Camera-type eye (tissue), 1 donor: ENCODE measurements around the gene DISP2. TPM values are rescaled to one million over a fixed set of nuclear protein-coding genes. Genes with fewer than 3 reads are reported as not detected.

ENCODE experiments used
- total RNA-seq: library from RNA; depleted of rRNA; stranded (reverse); fragments of >200 nt; gene quantifications from one replicate; pipeline ENCODE4 v1.2.3, GENCODE V29; 2014

Gene DISP2
- total RNA-seq = 3.3 TPM

DNA sequence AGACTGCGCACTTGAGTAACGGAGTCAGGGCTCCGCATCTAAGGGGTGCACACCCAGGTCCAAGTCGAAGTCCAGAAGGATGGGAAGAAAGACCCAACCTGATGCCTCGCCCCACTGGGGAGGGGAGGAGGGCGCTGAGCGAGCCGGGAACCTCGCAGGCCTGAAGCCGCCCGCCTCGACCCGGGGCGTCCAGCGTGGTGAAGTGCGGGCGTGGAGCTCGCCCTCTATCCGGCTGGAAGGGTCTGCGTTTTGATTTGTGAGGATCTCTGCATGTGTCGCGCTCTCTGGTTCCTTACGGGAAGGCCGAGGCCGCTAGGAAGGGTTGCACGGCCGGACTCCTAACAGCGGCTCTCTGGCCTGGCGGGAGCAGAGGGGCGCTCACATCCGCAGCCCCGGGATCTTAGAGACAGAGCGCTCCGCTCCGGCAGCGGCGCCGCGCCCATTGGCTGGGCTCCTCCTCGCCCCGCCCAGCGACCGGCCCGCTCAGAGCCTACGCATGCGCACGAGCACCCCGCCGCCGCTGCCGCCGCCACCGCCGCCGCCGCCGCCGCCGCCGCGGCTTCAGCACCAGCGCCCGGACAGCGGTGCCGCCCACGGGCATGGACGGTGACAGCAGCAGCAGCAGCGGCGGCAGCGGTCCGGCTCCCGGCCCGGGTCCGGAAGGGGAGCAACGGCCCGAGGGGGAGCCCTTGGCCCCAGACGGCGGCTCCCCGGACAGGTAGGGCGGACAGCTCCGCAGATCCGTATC is at the start of gene DISP2:
TSS of gene DISP2 (plus strand) at position 497 of the 748 bp plus-strand sequence. CDS start at position 600, 103 bp downstream.

DNA sequence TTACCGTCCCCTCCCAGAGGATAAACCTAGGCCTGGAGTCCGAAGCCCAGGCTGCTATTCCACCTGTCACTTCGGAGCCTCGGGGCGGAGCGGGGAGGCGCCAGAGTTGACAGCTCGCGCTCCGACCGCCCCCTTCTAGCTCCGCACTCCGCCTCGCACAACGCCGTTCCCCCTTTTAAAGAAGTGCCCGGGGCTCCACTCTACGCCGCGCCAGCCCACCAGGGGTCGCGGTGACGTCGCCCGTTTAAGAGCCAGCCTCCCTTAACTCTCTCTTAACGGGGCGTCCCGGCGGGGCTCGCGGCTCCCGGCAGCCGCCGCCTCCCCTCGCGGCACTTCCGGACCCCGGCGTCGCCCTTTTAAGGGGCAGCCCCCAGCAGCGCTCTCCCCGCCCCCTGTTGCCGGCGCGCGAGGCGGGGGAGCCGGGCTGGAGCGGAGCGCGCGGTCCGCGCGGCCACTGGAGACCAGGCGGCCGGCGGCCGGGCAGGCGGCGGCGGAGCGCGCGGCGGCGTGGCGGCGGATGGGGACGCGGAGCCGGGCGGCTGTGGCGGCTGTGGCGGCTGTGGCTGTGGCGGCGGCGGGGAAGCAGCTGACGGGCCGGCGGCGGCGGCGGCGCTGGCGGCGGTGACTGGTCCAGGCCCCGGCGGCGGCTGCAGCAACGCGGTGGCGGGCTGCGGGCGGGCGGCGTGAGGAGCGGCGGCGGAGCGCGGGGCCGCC is 34.6 kb upstream of the DISP2 start, which contains the start of gene INAFM2:
TSS of gene INAFM2 (plus strand) at position 454 of the 714 bp plus-strand sequence. CDS start 364 bp downstream, outside the sequence.

GRCh38 chr15:40340740-40341400 is 17.1 kb upstream of the DISP2 start, which contains the start of gene CCDC9B:
CCDC9B (minus strand) TSS chr15:40340939; CDS start chr15:40340819, 120 bp downstream.

DNA sequence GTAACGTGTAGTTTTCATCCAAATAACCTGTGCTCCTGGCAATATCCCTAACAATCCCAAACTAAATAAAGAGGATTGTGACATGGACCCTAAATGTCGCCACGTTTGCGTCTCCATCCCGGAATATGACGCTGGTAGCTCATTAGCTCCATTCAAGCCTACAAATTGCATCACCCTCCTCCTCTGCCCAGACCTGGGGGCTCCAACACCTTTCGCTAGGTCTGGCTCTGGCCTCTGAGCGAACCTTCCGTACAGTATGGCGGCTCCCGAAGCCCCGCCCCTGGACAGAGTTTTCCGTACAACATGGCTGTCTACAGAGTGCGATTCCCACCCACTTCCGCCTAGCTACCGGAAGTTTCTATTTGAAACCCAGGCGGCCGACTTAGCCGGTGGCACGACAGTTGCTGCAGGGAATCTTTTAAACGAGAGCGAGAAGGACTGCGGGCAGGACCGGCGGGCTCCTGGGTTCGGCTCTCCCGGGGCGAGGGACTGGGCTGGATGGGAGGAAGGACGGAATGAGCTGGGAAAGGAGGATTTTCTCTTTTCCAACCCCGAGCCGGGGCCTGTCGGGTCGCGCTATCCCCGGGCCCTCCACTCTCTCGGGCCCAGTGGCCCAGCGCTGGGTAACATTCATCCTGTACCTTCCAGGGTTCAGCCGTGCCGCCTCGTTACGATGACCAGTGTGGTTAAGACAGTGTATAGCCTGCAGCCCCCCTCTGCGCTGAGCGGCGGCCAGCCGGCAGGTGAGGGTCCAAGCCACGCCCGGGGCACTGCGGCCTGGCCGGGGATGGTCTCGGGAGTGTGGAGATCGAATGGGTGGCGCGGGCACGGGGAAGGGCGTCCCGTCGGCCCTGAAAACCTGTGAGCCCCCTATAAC is 24.8 kb downstream of the DISP2 start, which contains the start of gene KNSTRN:
TSS of gene KNSTRN (plus strand) at position 142 of the 877 bp plus-strand sequence. CDS start at position 257, 115 bp downstream.

GRCh38 chr15:40405501-40406381 is 47.7 kb downstream of the DISP2 start, which contains the start of gene IVD:
IVD (plus strand) TSS chr15:40405795; CDS start chr15:40405828, 33 bp downstream.

Other genes with a start within 250 kb of the DISP2 start
- 20.1 TPM for gene BMF, start 249.3 kb upstream of the DISP2 start, total RNA-seq
- 14.3 TPM for gene BUB1B, start 197.2 kb upstream of the DISP2 start, total RNA-seq
- 5.4 TPM for gene PAK6, start 119.2 kb upstream of the DISP2 start, total RNA-seq
- not detected for gene ANKRD63, start 75.2 kb upstream of the DISP2 start, total RNA-seq
- 9.7 TPM for gene PLCB2, start 50.3 kb upstream of the DISP2 start, total RNA-seq
- gene INAFM2, start 34.5 kb upstream of the DISP2 start, total RNA-seq = 14.6 TPM
- gene CCDC9B, start 17.3 kb upstream of the DISP2 start, total RNA-seq = 8.4 TPM
- gene PHGR1, start 7.2 kb upstream of the DISP2 start, total RNA-seq = not detected
- gene KNSTRN, start 24.5 kb downstream of the DISP2 start, total RNA-seq = 26.5 TPM
- gene IVD, start 47.6 kb downstream of the DISP2 start, total RNA-seq = 80.4 TPM
- 12.9 TPM for gene BAHD1, start 82.7 kb downstream of the DISP2 start, total RNA-seq
- 18.8 TPM for gene CHST14, start 112.8 kb downstream of the DISP2 start, total RNA-seq
- gene CCDC32, start 206.8 kb downstream of the DISP2 start, total RNA-seq = 25.8 TPM
- 7.3 TPM for gene RPUSD2, start 211.1 kb downstream of the DISP2 start, total RNA-seq
- 14.2 TPM for gene KNL1, start 236.0 kb downstream of the DISP2 start, total RNA-seq